Esophagus muscularis mucosa (tissue), 4 donors: Measurements from ENCODE around the gene GPC5.

Experiments used
- CTCF ChIP-seq, 3 experiments: fragments of 200-600 bp in 2 of 3; fragments of 450-650 bp in 1 of 3; sonication (generic) in 2 of 3; IDR thresholded peaks; one replicate each; pipeline ENCODE4 v1.5.1; 2017 to 2019; ENCODE audit warnings: antibody characterized with exemption in 3 of 3, mild to moderate bottlenecking in 2 of 3, moderate library complexity in 1 of 3
- EP300 ChIP-seq: sonication (generic); formaldehyde crosslinking; IDR thresholded peaks from one replicate; pipeline ENCODE4 v1.6.1; 2017; ENCODE audit warnings: antibody characterized with exemption
- POLR2A ChIP-seq: fragments of 450-650 bp; IDR thresholded peaks from one replicate; pipeline ENCODE4 v1.6.1; 2017; ENCODE audit warnings: antibody characterized with exemption, moderate library complexity, mild to moderate bottlenecking, low read depth
- POLR2AphosphoS5 ChIP-seq, 2 donors: sonication (generic); formaldehyde crosslinking; IDR thresholded peaks; one replicate each; pipeline ENCODE4 v1.6.1; 2017; ENCODE audit warnings: antibody characterized with exemption in 2 of 2

DNA sequence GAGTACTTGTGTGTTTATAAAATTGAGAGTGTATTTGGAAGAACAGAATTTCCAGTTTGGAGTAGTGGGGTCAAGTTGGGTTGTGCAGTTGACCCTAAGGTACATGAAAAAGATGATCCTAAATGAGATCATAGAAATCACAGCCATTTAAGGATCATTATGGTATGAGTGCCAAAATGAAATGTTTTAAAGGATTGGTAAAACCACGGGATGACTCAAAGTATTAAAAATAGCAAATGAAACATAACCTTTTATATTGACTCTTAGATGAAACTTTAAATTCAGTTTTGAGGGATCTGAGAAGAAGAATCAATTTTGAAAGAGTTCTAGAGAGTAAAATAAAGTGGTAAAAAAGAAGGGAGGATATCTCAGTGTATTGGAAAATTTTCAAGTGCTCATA, 773.8 kb downstream of the GPC5 start:
- TF ChIP-seq CTCF (IDR thresholded peaks at IDR 0.05), result no peak
- TF ChIP-seq POLR2AphosphoS5 (IDR thresholded peaks at IDR 0.05), result no peak
- no peak for TF ChIP-seq POLR2A
- no peak for TF ChIP-seq EP300
